Stimulated activated naive CD8-positive, alpha-beta T cell treated with anti-CD3 and anti-CD28 coated beads, Interleukin-15, Interleukin-2, amounts not matched to agents 100 U/mL and 50 U/mL, for 24 hours (primary cell): ENCODE results near the gene PTPRCAP.
A peak's percentile ranks its signal among the peaks of the same experiment; 100 is the strongest.
"Not testable (repeated sequence)": the region's sequence is repeated elsewhere in the genome, so short reads cannot be mapped to it uniquely, and the experiment has no call there.

Source experiments
- ATAC-seq: fragments of 150-1000 bp; cut with Tn5 transposase; one replicate; pipeline ENCODE4 v1.10.0; 2021
- DNase-seq: peaks from one replicate; pipeline ENCODE4 v3.0.0; 2021

PTPRCAP gene

GRCh38 chr11:67409261-67409666 is 28.2 kb downstream of the PTPRCAP start:
- DNase-seq (peak; percentile 77), ATAC-seq (peak; percentile 60)

DNA sequence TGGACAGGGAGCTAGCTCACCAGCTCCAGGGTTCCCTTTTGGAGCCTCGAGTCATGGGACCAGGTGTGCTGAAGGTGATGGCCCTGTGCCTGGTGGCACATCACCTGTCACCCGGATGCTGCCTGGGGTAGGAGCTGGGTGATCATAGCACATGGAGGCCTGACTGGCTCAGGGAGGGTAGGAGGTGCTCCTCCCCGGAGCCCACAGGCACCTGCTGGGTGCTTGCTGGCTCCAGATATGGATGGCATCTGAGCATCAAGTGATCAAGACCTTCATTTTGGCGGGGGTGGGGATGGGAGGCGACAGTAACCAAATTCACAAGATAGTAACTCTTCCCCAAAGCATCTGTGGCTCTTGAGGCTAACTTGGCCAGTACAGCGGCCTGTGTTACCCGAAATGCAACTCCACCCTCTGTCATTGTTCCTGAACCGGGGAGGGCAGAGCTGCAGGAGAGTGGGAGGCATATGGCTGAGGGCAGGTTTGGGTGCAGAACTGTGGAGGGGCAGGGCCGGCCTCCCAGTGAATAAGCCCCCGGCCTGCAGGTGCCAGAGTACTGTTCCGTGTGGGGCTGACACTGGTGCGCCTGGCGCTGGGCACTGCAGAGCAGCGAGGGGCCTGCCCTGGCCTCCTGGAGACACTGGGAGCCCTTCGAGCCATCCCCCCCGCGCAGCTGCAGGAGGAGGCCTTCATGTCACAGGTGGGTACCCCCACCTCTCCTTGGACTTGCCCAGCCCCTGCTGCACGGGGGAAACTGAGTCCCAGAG is 28.9 kb downstream of the PTPRCAP start:
- ATAC-seq (peak; percentile 1), DNase-seq (peak; percentile 46)

DNA sequence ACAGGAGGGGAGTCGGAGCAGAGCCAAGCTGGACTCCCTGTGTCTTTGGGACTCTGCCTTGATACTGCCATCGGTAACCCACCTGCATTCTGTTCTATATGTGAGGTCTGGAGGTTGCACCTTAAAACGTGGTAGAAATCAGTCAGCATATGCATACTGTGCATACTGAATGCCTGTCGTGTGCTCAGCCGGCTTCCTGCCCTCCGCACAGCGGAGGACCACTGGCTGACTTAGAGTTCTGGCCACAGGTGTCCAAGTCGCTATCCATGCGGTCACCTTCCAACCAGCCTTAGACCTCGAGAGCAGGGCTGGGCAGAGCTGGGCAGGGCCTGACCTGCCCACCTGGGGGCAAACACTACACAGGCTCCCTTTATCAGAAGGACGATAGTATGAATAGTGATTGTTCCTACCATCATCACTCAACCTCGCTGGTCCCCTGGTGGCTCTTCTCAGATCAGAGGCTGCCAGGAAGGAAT is 29.8 kb downstream of the PTPRCAP start:
- no peak for ATAC-seq

DNA sequence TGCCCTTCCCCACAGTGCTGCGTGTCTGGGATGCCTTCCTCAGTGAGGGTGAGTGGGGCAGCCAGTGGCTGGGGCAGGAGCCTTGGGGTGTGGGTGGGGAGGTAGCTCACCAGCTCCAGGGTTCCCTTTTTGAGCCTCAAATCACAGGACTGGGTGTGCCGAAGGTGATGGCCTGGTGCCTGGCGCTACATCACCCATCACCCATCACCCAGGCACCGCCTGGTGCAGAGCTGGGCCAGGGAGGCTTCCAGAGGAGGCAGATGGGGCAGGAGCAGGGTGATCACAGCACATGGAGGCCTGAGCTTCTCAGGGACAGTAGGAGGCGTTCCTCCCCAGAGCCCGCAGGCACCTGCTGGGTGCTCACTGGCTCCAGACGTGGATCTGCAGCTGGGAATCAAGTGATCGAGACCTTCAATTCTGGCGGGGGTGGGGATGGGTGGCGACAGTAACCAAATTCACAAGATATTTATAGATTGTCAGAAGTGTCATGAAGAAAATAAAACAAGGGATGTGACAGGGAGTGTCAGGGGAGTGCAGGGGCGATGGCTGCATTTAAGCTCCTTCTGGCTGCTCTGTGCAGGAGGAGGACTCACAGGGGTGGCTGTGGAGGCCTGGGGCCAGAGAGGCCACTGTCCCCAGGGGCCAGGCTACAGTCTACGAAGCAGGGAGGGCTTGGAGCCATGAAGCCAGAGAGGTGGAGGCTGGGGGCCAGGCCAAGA is 30.4 kb downstream of the PTPRCAP start:
- DNase-seq (no peak), ATAC-seq (no peak)

More for the DNA sequence above, 29.8 kb downstream of the PTPRCAP start:
- DNase-seq: no peak

DNA sequence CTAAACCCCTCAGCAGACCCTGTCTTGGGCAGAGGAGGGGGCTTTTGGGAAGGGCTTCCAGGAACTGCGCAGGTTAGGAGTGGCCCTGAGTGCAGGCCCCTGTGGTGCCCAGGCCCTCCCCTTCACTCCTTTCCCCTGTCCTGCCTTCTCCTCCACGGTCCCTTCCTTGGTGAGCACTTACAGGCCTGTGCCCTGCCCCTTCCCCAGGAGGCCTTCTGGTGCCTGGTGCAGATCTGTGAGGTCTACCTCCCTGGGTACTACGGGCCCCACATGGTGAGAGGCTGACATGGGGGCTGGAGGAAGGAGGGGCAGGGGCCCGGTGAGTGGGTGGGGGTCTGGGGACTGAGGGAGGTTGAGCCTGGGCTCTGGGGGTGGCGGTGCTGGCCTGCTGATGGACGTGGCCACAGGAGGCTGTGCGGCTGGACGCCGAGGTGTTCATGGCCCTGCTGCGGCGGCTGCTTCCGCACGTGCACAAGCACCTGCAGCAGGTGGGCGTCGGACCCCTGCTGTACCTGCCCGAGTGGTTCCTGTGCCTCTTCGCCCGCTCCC is 31.0 kb downstream of the PTPRCAP start:
- DNase-seq: no peak
- ATAC-seq: no peak

- DNase-seq (no peak), ATAC-seq (no peak)
These were observed 31.7 kb downstream of the PTPRCAP start for GRCh38 chr11:67405688-67406339.

DNA sequence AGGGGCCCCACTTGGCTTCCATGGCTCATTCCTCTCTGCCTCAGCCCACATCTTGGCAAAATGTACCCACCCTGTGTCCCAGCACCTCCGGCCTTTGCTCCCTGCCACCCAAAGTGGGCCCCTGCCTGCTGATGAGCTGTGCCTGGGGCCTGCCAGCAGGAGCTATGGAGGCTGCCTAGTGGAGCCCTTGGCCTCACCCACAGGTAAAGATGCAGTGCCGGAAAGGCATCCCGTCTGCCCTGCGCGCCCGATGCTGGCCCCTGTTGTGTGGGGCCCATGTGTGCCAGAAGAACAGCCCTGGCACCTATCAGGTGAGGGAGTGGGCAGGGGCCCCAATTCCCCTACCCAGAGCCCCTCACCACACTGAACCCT is 32.3 kb downstream of the PTPRCAP start:
- ATAC-seq: no peak
- DNase-seq: no peak

DNA sequence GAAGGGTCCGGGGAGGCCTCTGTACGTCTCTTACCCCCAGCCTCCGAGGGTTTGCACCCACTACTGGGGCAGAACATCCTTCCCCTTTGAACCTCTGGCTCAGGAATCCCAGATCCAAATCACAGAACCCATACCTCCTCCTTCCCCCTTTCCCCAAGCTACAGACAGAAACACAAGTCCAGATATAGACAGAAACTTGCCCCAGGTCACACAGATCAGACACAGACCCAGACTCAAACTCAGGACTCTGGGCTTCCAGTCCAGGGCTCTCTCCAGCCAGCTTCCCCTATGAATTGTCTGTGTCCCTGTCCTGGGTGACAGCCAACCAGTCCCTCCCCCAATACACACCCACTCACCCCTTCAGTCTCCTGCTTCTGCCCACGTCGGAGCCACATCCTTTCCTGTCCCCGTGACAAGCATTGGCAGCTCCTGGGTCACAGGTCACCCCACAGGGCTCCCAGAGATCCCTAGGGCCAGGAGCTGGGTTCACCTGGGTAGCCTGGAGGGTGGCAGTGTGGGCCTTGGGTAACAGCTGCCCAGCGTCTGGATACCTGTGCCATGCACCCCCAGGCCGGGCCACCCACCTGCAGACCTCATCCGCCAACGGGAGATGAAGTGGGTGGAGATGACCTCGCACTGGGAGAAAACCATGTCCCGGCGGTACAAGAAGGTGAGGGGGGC is 32.8 kb downstream of the PTPRCAP start:
- peak; percentile 65 for DNase-seq
- no peak for ATAC-seq

DNA sequence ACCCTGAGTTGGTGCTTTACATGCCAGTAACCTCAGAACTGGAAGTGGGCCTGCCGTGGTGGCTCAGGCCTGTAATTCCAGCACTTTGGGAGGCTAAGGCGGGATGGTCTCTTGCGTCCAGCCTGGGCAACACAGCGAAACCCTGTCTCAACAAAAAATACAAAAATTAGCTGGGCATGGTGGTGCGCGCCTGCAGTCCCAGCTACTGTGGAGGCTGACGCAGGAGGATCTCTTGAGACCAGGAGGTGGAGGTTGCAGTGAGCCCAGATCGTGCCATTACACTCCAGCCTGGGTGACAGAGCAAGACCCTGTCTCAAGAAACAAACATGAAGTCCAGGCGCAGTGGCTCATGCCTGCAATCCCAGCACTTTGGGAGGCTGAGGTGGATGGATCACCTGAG is 34.4 kb downstream of the PTPRCAP start:
- ATAC-seq, DNase-seq: not testable (repeated sequence)

DNA sequence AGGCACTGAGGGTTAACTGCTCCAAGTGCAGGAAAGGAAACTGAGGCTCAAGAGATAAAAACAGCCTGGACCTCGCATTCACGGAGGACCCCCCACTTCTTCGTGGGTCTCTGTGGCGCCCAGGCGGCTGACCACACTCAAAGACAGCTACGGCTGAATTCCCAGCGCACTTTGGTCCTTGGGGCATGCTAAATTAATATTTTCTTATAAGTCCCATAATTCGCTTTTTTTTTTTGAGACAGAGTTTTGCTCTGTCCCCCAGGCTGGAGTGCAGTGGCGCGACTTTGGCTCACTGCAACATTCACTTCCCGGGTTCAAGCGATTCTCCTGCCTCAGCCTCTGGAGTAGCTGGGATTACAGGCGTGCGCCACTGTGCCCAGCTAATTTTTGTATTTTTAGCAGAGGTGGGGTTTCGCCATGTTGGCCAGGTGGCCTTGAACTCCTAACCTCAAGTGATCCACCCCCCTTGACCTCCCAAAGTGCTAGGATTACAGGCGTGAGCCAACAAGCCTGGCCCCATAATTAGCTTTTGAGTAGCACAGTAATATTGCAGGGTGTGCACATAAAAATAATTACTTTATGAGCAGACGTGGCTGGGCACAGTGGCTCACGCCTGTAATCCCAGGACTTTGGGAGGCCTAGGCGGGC is 35.2 kb downstream of the PTPRCAP start:
- not testable (repeated sequence) for ATAC-seq, DNase-seq

DNA sequence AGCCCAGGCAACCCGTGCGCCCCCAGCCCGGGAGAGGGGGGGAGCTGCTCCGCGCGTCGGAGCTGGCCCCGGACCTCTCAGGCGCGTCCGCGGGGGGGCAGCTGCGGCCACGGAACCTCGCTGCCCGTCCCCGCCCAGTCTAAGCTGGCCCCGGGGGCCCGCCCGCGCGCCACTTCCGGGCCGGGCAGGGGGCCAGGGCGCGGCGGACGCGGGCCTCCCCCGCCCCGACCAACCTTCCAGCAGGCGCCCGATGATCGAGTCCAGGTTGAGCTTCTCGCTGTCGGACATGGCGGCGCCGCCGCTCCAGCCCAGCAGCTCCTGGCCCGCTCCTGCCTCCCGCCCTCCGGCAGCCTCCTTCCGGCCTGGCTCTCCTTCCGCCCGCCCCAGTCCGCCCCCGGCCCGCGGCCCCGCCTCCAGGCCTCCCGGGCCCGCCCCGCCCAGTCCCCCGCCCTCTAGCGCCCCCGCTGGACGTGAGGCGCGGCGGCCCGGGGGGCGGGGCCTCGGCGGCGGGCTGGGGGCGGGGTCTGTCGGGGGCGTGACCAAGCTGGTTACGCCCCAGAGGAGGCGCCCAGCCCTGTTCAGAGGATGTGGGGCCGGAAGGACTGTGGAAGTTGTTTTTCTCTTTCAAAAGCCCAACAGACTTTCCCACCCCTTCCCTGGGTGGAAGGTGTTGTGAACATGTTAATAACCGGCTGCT is 35.8 kb downstream of the PTPRCAP start, which contains the start of gene PPP1CA:
PPP1CA (minus strand) TSS at position 364 of the 697 bp plus-strand sequence; CDS start at position 288, 76 bp downstream.
- peak; percentile 94 for DNase-seq

GRCh38 chr11:67400942-67401494 is 36.5 kb downstream of the PTPRCAP start:
- peak; percentile 47 for DNase-seq
- ATAC-seq: peak; percentile 1

More for the DNA sequence above, 35.8 kb downstream of the PTPRCAP start, which contains the start of gene PPP1CA:
- peak; percentile 77 for ATAC-seq

GRCh38 chr11:67400251-67400941 is 37.1 kb downstream of the PTPRCAP start:
- DNase-seq (peak; percentile 41), ATAC-seq (no peak)

DNA sequence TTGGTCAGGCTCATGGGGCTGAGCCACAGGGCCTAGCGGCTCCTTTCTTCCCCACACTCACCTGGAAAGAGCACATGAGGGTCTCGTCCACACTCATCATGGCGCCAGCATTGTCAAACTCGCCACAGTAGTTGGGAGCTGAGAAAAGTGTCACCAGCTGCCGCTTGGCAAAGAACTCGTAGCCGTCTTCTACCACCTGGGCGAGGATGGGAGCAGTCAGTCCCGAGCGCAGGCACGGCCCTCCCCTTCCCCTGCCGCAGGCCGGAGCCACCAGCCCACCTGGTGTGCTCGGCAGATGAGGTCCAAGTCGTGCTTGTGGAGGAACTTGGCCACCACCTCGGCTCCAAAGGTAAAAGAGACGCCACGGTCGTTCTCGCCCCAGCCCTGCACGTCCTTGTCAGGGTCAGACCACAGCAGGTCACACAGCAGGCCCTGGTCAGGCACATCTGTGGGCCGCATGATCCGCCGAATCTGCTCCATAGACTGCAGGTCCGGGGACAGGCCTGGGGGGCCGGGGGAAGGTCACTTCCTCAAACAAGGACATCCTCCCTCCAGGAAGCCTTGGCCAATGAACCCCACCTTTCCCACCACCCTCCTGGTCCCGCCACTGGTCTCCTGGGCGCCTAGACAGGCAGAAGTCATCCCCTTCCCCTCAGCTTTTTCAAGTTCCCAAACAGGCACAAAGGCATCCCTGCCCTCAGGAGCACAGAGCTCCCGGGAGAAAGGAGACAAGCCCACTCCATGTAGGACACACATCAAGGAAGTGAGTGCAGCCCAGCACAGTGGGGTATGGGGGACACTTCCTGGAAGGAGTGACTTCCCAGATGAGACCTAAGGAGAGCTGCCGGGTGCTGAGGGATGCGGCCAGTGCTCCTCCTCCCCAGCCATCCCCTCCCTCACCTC is 38.6 kb downstream of the PTPRCAP start:
- DNase-seq: no peak

DNA sequence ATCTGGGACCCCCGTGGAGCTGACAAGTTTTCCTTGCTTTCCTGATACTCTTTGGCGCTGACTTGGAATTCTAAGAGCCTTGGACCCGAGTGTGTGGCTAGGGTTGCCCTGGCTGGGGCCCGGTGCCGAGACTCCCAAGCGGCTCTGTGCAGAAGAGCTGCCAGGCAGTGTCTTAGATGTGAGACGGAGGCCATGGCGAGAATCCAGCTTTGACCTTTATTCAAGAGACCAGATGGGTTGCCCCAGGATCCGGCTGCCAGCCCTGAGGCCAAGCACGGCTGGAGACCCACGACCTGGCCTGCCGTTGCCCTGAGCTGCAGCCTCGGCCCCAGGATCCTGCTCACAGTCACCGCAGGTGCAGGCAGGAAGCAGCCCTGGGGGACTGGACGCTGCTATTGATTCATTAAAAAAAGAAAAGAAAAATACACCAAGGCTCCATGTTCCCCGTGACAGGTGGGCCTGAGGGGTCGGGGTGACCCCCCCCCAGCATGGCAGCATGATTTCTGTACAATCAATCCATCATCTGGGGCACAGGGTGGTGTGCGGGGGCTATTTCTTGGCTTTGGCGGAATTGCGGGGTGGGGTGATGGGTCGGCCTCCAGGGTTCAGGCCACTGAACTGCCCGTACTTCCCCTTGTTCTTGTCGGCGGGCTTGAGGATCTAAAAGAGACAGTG is 39.4 kb downstream of the PTPRCAP start:
- ATAC-seq (no peak), DNase-seq (no peak)

More for the DNA sequence above, 38.6 kb downstream of the PTPRCAP start:
- ATAC-seq: no peak

DNA sequence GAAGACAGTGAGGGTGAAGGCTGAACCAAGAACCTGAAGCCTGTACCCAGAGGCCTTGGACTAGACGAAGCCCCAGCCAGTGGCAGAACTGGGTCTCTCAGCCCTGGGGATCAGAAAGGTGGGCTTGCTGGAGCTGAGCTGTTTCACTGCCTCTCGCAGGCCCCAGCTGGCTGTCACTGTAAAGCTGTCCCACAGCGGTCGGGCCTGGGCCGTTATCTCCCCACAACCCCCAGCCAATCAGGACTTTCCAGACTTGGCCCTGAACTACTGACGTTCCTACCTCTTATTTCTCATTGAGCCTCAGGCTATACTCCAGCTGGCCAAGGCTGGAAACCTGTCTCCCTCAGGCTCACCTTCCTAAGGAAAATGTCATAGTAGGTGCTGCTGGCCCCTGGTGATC is 39.9 kb downstream of the PTPRCAP start:
- no peak for ATAC-seq
- DNase-seq: no peak

- no peak for ATAC-seq
- no peak for DNase-seq
These were observed 40.7 kb downstream of the PTPRCAP start for GRCh38 chr11:67396587-67397389.
